ENCODE results near the gene SAT1. TPM values are rescaled to one million over a fixed set of nuclear protein-coding genes. Genes with fewer than 3 reads are reported as not detected.

The SAT1 gene
- polyA plus RNA-seq, 1 donor (not counting 4 experiments of a cell fraction or from before 2014, with no cell fraction given), result 1,607 TPM

DNA sequence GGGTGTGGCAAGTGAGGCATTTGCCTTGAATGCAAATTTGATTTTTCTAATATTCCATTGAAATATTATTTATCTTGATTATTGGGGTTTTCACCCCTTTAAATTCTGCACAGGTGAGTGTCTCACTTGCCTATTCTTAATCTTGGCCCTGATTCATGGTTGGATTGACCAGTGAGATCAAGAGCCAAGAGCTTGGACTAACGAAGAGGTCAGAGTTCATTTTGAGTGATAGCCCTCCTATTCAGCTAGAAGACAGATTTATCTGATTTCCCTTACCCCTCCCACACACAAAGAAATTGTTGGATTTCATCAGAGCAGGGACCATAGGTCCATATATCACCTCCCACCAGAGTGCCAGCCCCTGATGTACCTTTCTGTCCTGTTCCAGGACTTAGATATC, 28.3 kb upstream of the SAT1 start:
- H3K36me3 ChIP-seq (ENCODE audit: control insufficient read depth in 2 of 2, extremely low read depth in 1 of 2, insufficient read depth in 2 of 2, low read length in 2 of 2), result no peaks in the 10 kb centered on the region
- H3K79me2 ChIP-seq (ENCODE audit: control insufficient read depth, insufficient read depth, low read length), result no peaks in the 10 kb centered on the region
- H2AFZ ChIP-seq (ENCODE audit: control insufficient read depth, low read length), result no peak overlapping the region
- H3K9ac ChIP-seq (ENCODE audit: control insufficient read depth, extremely low read depth, insufficient read depth, low read length), result no peak overlapping the region
- H3K9me1 ChIP-seq (ENCODE audit: control insufficient read depth, extremely low read depth, insufficient read depth, low read length), result no peaks in the 10 kb centered on the region
- no peaks in the 10 kb centered on the region for H4K20me1 ChIP-seq (ENCODE audit: control insufficient read depth, extremely low read depth, insufficient read depth, low read length)
- H3K4me1 ChIP-seq (ENCODE audit: control insufficient read depth, extremely low read depth, insufficient read depth, low read length), result no peaks in the 10 kb centered on the region
- no peaks in the 10 kb centered on the region for H3K27me3 ChIP-seq (ENCODE audit: control insufficient read depth, extremely low read depth, insufficient read depth, low read length)
- dilution Hi-C loops (cut with MboI; ENCODE audit: extremely low pct_ligation_motif_present, low sequenced_read_pairs), result no loop called here
- no peak overlapping the region for H3K4me3 ChIP-seq (ENCODE audit: control insufficient read depth in 2 of 3, extremely low read depth in 1 of 3, insufficient read depth in 2 of 3, low read depth in 1 of 3, low read length in 3 of 3)
- DNase-seq (ENCODE audit: low read depth, low spot score) (no peak), FAIRE-seq (no peak)
- H3K9me3 ChIP-seq (ENCODE audit: control insufficient read depth, low read depth, low read length), result no peaks in the 10 kb centered on the region
- no peak overlapping the region for H3K27ac ChIP-seq (ENCODE audit: control insufficient read depth, insufficient read depth, low read length)
- TF ChIP-seq EZH2 (IDR thresholded peaks at IDR 0.05; ENCODE audit: low read length) (no peak), CTCF (optimal IDR thresholded peaks at IDR 0.05 in 1 of 3, IDR thresholded peaks at IDR 0.05 in 1 of 3, conservative IDR thresholded peaks at IDR 0.05 in 1 of 3; ENCODE audit: extremely low read depth in 1 of 3, insufficient read depth in 2 of 3, low read length in 3 of 3) (no peak)
- H3K4me2 ChIP-seq (ENCODE audit: control insufficient read depth, extremely low read depth, insufficient read depth, low read depth, low read length), result no peak overlapping the region

- no peaks in the 10 kb centered on the region for H3K4me1 ChIP-seq (ENCODE audit: control insufficient read depth, extremely low read depth, insufficient read depth, low read length)
- TF ChIP-seq EZH2 (IDR thresholded peaks at IDR 0.05; ENCODE audit: low read length) (no peak), CTCF (optimal IDR thresholded peaks at IDR 0.05 in 1 of 3, IDR thresholded peaks at IDR 0.05 in 1 of 3, conservative IDR thresholded peaks at IDR 0.05 in 1 of 3; ENCODE audit: extremely low read depth in 1 of 3, insufficient read depth in 2 of 3, low read length in 3 of 3) (peak; percentile 49 to 65 (median 62))
- FAIRE-seq, result peak; percentile 51
- H3K9ac ChIP-seq (ENCODE audit: control insufficient read depth, extremely low read depth, insufficient read depth, low read length), result no peak overlapping the region
- no peaks in the 10 kb centered on the region for H3K27me3 ChIP-seq (ENCODE audit: control insufficient read depth, extremely low read depth, insufficient read depth, low read length)
- no peak overlapping the region for H3K4me3 ChIP-seq (ENCODE audit: control insufficient read depth in 2 of 3, extremely low read depth in 1 of 3, insufficient read depth in 2 of 3, low read depth in 1 of 3, low read length in 3 of 3)
- H3K4me2 ChIP-seq (ENCODE audit: control insufficient read depth, extremely low read depth, insufficient read depth, low read depth, low read length), result no peak overlapping the region
- H3K9me1 ChIP-seq (ENCODE audit: control insufficient read depth, extremely low read depth, insufficient read depth, low read length), result no peaks in the 10 kb centered on the region
- no peaks in the 10 kb centered on the region for H3K9me3 ChIP-seq (ENCODE audit: control insufficient read depth, low read depth, low read length)
- dilution Hi-C loops (cut with MboI; ENCODE audit: extremely low pct_ligation_motif_present, low sequenced_read_pairs), result no loop called here
- no peaks in the 10 kb centered on the region for H3K79me2 ChIP-seq (ENCODE audit: control insufficient read depth, insufficient read depth, low read length)
- H3K27ac ChIP-seq (ENCODE audit: control insufficient read depth, insufficient read depth, low read length), result no peak overlapping the region
- H4K20me1 ChIP-seq (ENCODE audit: control insufficient read depth, extremely low read depth, insufficient read depth, low read length), result no peaks in the 10 kb centered on the region
- DNase-seq (ENCODE audit: low read depth, low spot score), result no peak
- H2AFZ ChIP-seq (ENCODE audit: control insufficient read depth, low read length), result no peak overlapping the region
- H3K36me3 ChIP-seq (ENCODE audit: control insufficient read depth in 2 of 2, extremely low read depth in 1 of 2, insufficient read depth in 2 of 2, low read length in 2 of 2), result no peaks in the 10 kb centered on the region
These were observed 26.8 kb upstream of the SAT1 start for GRCh38 chrX:23756165-23756564.

Measured in keratinocyte (primary cell).